GM12875 (cell line): ENCODE measurements around the gene DNAH3.
"Not testable (repeated sequence)": the region's sequence is repeated elsewhere in the genome, so short reads cannot be mapped to it uniquely, and the experiment has no call there.

ENCODE experiments used
- H3K4me3 ChIP-seq: one replicate; pipeline ENCODE4 v1.5.1; 2011; ENCODE audit warnings: low read depth, low read length, control low read depth
- CTCF ChIP-seq: IDR thresholded peaks from 2 replicates; pipeline ENCODE4 v1.5.1; 2011; ENCODE audit warnings: low read depth, mild to moderate bottlenecking, control low read depth, inconsistent platforms, low read length, moderate library complexity, borderline replicate concordance; ENCODE audit not compliant: insufficient read depth

DNAH3 gene

GRCh38 chr16:21158208-21159110, 7.8 kb upstream of the DNAH3 start, which contains the start of gene LDAF1:
LDAF1 (plus strand) TSS chr16:21158674; CDS start chr16:21161183, 2,509 bp downstream.
- H3K4me3 ChIP-seq = peak within 1 kb of the TSS; percentile 70
- TF ChIP-seq CTCF = no peak

GRCh38 chr16:21157632-21158031, 7.0 kb upstream of the DNAH3 start:
- H3K4me3 ChIP-seq = no peak overlapping the region
- no peak for TF ChIP-seq CTCF

- peak; percentile 53; the same call in 1 of the 2 replicates for TF ChIP-seq CTCF
- H3K4me3 ChIP-seq = no peak overlapping the region
These were observed 6.3 kb upstream of the DNAH3 start for GRCh38 chr16:21156767-21157467.

GRCh38 chr16:21156011-21156410, 5.4 kb upstream of the DNAH3 start:
- H3K4me3 ChIP-seq = not testable (repeated sequence)

- H3K4me3 ChIP-seq = not testable (repeated sequence)
These were observed 2.6 kb upstream of the DNAH3 start for GRCh38 chr16:21153124-21153729.

GRCh38 chr16:21152160-21153030, 1.7 kb upstream of the DNAH3 start:
- H3K4me3 ChIP-seq = not testable (repeated sequence)

- no peak for TF ChIP-seq CTCF
- no peak overlapping the region for H3K4me3 ChIP-seq
These were observed 4.9 kb downstream of the DNAH3 start for GRCh38 chr16:21145738-21146137.

- no peak for TF ChIP-seq CTCF
- no peak overlapping the region for H3K4me3 ChIP-seq
These were observed 16.6 kb downstream of the DNAH3 start for GRCh38 chr16:21134053-21134452.
